Breast epithelium (tissue), 3 donors: ENCODE data around the gene ZRSR2.

Experiments
- CTCF ChIP-seq, 3 donors: fragments of 450-650 bp; IDR thresholded peaks; one replicate each; pipeline ENCODE4 v1.5.1; 2016 to 2017; ENCODE audit warnings: antibody characterized with exemption in 3 of 3, mild to moderate bottlenecking in 3 of 3, moderate library complexity in 3 of 3
- POLR2A ChIP-seq: fragments of 450-650 bp; IDR thresholded peaks from one replicate; pipeline ENCODE4 v1.6.1; 2016; ENCODE audit warnings: antibody characterized with exemption, mild to moderate bottlenecking, moderate library complexity

- TF ChIP-seq CTCF (IDR thresholded peaks at IDR 0.05) (no peak), POLR2A (no peak)
Measured at GRCh38 chrX:15755091-15755490, 35.2 kb upstream of the ZRSR2 start.
